Skeletal muscle tissue (tissue), 4 donors: ENCODE data around the gene CRTC1. TPM values are rescaled to one million over a fixed set of nuclear protein-coding genes. Genes with fewer than 3 reads are reported as not detected.
A peak's percentile ranks its signal among the peaks of the same experiment; 100 is the strongest.

Experiments used
- H3K27ac ChIP-seq: one replicate; pipeline ENCODE4 v1.7.0; 2013; ENCODE audit warnings: mild to moderate bottlenecking, low read depth, low read length, inconsistent platforms
- H3K27me3 ChIP-seq, 3 donors: one replicate each; pipeline ENCODE4 v1.7.0; 2013; ENCODE audit warnings: low read length in 3 of 3; ENCODE audit not compliant: control insufficient read depth in 3 of 3, insufficient read depth in 3 of 3
- H3K36me3 ChIP-seq, 3 donors: one replicate each; pipeline ENCODE4 v1.7.0; 2013; ENCODE audit warnings: low read length in 3 of 3; ENCODE audit not compliant: control insufficient read depth in 3 of 3, insufficient read depth in 3 of 3
- H3K4me1 ChIP-seq, 3 donors: one replicate each; pipeline ENCODE4 v1.7.0; 2013; ENCODE audit warnings: low read length in 3 of 3, mild to moderate bottlenecking in 3 of 3; ENCODE audit not compliant: control insufficient read depth in 3 of 3, insufficient read depth in 3 of 3
- H3K4me3 ChIP-seq, 3 donors: one replicate each; pipeline ENCODE4 v1.7.0; 2013; ENCODE audit warnings: low read length in 3 of 3
- H3K9ac ChIP-seq, 3 donors: one replicate each; pipeline ENCODE4 v1.7.0; 2013; ENCODE audit warnings: low read length in 3 of 3, mild to moderate bottlenecking in 3 of 3, moderate library complexity in 2 of 3, low read depth in 1 of 3
- H3K9me3 ChIP-seq, 3 donors: one replicate each; pipeline ENCODE4 v1.7.0; 2013; ENCODE audit warnings: low read length in 3 of 3; ENCODE audit not compliant: control insufficient read depth in 3 of 3
- total RNA-seq: library from RNA; depleted of rRNA; stranded (reverse); fragments of >200 nt; gene quantifications from one replicate; pipeline ENCODE4 v1.2.3, GENCODE V29; 2014
- donor health status: Osteomylitis.

CRTC1 gene
- total RNA-seq, 1 donor from 2014 or later: 3.1 TPM

DNA sequence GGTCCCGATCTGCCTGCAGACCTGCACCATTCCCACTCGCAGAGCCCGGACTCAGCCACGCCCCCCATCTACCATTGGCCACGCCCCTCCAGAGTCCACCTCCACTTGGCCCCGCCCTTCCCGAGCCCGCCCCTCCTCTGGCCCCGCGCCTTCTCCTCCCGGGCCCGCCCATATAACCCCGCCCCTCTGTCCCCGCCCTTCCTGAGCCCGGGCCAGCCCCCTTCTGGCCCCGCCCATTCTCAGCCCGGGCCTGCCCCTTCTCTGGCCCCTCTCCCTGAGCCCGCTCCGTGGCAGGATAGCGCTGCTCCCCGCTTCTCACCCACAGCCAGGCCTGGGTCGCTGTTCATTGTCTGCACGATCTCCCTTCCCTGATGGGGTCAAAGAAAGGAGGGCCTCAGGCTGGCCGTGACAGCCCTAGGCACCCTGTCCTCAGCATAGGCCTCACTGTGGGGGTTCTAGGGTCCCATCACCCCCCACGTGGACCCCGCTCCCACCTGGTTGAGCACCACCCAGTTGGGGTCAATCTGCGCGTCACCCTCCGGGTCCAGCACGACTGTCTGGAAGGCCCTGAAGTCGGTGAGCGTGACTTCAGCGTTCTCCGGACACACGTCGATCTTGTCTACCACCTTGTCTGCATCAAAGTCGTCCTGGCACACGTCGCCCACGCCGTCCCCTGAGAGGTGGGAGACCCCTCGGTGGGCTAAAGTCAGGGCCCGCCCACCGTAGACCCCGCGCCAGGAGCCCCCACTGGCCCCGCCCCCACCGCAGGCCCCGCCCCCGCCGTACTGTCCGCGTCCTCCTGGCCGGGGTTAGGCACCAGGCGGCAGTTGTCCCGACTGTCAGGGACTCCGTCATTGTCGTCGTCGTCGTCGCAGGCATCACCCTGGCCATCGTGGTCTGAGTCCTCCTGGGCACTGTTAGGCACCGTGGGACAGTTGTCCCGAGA, 102.0 kb downstream of the CRTC1 start:
- Histone ChIP-seq H3K4me3 (peak overlapping the region in 1 of 3 donors; percentile 40), H3K27ac (no peak overlapping the region), H3K27me3 (peaks cover 48 to 56% (median 53%) of the 10 kb centered on the region in 3 donors), H3K36me3 (no peaks in the 10 kb centered on the region), H3K9ac (peak overlapping the region in 1 of 3 donors; percentile 40), H3K4me1 (peaks cover 9 to 21% (median 16%) of the 10 kb centered on the region in 3 donors), H3K9me3 (no peaks in the 10 kb centered on the region)

- H3K27ac ChIP-seq: no peak overlapping the region
- H3K27me3 ChIP-seq: peaks cover 74 to 87% (median 84%) of the 10 kb centered on the region in 3 donors
- no peak overlapping the region for H3K4me3 ChIP-seq
- H3K4me1 ChIP-seq: peaks cover 17 to 26% (median 17%) of the 10 kb centered on the region in 3 donors
- H3K9me3 ChIP-seq: no peaks in the 10 kb centered on the region
- no peaks in the 10 kb centered on the region for H3K36me3 ChIP-seq
- H3K9ac ChIP-seq: no peak overlapping the region
Measured at GRCh38 chr19:18788529-18789421, 105.3 kb downstream of the CRTC1 start.

GRCh38 chr19:18789422-18789869, 106.0 kb downstream of the CRTC1 start:
- Histone ChIP-seq H3K27me3 (peaks cover 74 to 87% (median 86%) of the 10 kb centered on the region in 3 donors), H3K27ac (no peak overlapping the region), H3K4me1 (peaks cover 17 to 26% (median 17%) of the 10 kb centered on the region in 3 donors), H3K4me3 (no peak overlapping the region), H3K9ac (no peak overlapping the region), H3K36me3 (no peaks in the 10 kb centered on the region), H3K9me3 (no peaks in the 10 kb centered on the region)

DNA sequence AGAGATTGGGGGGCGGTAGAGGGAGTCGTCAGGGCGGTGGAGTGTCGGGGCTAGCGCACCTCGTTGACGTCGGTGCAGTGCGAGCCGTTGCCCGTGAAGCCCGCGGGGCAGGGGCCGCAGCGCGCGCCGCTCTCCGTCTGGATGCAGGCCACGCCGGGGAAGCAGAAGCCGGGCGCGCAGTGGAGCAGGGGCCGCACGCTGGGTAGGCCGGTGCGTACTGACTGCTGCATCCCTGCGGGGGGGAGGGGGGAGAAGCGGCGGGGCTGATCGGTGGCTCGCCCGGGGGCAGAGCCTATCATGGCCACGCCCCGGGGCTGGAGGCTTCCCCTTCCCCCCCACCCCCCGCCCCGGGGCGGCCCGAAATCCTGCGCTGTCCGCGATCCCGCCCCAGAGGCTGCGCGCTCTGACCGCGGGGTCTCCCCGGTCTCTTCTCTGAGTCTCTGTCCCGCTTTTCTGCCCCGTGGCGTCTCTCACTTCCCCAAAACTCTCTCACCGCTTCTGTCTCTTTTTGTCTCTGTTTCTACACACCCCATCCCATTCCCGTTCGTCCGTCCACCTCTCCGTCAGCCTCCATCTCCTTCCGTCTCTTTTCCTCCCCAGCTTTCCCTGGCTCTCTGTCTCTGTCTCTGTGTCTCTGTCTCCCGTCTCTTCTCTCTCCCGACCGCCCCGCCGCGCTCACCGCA, 106.5 kb downstream of the CRTC1 start:
- Histone ChIP-seq H3K27me3 (peaks cover 72 to 87% (median 80%) of the 10 kb centered on the region in 3 donors), H3K4me1 (peaks cover 12 to 21% (median 17%) of the 10 kb centered on the region in 3 donors), H3K36me3 (no peaks in the 10 kb centered on the region), H3K4me3 (peak overlapping the region; percentile 20 to 56 (median 45)), H3K9ac (peak overlapping the region in 1 of 3 donors; percentile 8), H3K9me3 (no peaks in the 10 kb centered on the region), H3K27ac (peak overlapping the region; percentile 25)

DNA sequence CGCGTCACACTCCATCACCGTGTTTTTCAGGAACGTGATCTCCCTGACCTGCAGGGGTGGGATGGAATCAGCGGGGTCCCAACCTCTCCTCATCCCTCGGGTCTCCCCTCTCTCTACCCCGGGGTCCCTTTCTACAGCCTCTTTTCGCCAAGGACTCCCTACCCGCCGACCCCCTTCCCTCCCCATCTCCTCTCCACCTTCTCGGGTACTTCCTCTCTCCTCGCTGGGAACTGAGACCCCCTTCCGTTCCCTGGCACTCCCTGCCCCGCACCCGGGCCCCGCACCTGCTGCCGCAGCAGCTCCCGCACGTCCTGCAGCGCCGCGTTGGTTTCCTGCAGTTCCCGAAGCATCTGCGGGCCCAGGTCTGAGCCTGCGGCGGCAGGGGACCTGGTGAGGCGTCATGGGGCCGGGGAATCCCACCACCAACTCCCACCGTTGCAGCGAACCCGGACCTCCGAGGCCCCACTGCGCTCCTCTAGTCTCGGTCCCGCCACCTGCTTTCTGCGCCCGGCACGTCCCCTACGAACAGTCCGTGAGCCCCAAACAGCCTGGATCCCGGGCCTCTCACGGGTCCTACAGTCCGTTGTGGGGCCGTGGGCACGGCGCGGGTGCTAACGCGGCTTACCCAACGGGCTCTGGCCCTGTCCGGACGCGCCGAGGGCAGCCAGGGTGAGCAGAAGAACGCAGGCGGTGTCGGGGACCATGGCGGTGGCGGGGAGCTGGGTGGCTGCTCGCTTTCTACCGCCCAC, 107.3 kb downstream of the CRTC1 start, which contains the start of gene COMP:
Gene COMP (minus strand): TSS at position 740 of the 749 bp plus-strand sequence. CDS start 36 bp downstream, at position 704.
- H3K27ac ChIP-seq: peak within 1 kb of the TSS; percentile 25
- H3K9ac ChIP-seq: peak within 1 kb of the TSS in 2 of 3 donors; percentile 3 to 16
- peaks cover 71 to 87% (median 75%) of the 10 kb centered on the region in 3 donors for H3K27me3 ChIP-seq
- peak within 1 kb of the TSS; percentile 20 to 56 (median 45) for H3K4me3 ChIP-seq
- H3K4me1 ChIP-seq: peaks cover 8 to 19% (median 14%) of the 10 kb centered on the region in 3 donors
- H3K9me3 ChIP-seq: no peaks in the 10 kb centered on the region
- no peaks in the 10 kb centered on the region for H3K36me3 ChIP-seq

DNA sequence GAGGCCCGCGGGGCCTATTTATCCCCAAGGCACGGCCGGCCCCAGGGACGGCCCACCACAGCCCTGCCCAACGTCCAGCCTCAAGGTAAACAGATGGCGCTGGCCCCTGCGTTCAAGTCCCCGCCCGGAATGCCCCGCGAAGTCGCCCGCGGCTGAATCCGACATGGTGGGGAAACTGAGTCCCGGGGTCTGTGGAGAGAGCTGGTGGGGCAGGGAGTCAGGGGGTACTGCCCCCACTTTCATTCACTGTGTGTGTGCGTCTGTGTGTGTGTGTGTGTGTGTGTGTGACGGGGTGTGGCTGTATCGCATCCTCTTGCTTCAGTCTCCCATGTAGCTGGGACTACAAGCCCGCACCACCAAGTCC, 107.8 kb downstream of the CRTC1 start:
- no peaks in the 10 kb centered on the region for H3K36me3 ChIP-seq
- peak overlapping the region in 1 of 3 donors; percentile 3 for H3K9ac ChIP-seq
- H3K4me3 ChIP-seq: no peak overlapping the region
- no peaks in the 10 kb centered on the region for H3K9me3 ChIP-seq
- H3K27ac ChIP-seq: no peak overlapping the region
- peaks cover 8 to 18% (median 14%) of the 10 kb centered on the region in 3 donors for H3K4me1 ChIP-seq
- H3K27me3 ChIP-seq: peaks cover 71 to 88% (median 73%) of the 10 kb centered on the region in 3 donors

GRCh38 chr19:18792661-18793060, 109.2 kb downstream of the CRTC1 start:
- no peak overlapping the region for H3K4me3 ChIP-seq
- no peak overlapping the region for H3K9ac ChIP-seq
- peaks cover 8 to 15% (median 14%) of the 10 kb centered on the region in 3 donors for H3K4me1 ChIP-seq
- peaks cover 62 to 78% (median 63%) of the 10 kb centered on the region in 3 donors for H3K27me3 ChIP-seq
- H3K36me3 ChIP-seq: no peaks in the 10 kb centered on the region
- H3K27ac ChIP-seq: no peak overlapping the region
- no peaks in the 10 kb centered on the region for H3K9me3 ChIP-seq

GRCh38 chr19:18793144-18794028, 109.9 kb downstream of the CRTC1 start:
- Histone ChIP-seq H3K27me3 (peaks cover 57 to 78% (median 59%) of the 10 kb centered on the region in 3 donors), H3K27ac (no peak overlapping the region), H3K4me3 (no peak overlapping the region)

More at GRCh38 chr19:18793144-18794028, 109.9 kb downstream of the CRTC1 start:
- Histone ChIP-seq H3K4me1 (peaks cover 8 to 15% (median 14%) of the 10 kb centered on the region in 3 donors), H3K9me3 (no peaks in the 10 kb centered on the region), H3K36me3 (no peaks in the 10 kb centered on the region), H3K9ac (no peak overlapping the region)
